Right lobe of liver (tissue), 6 donors: ENCODE results near the gene SAA1. TPM values are rescaled to one million over a fixed set of nuclear protein-coding genes. Genes with fewer than 3 reads are reported as not detected.
A peak's percentile ranks its signal among the peaks of the same experiment; 100 is the strongest.

Experiments
- ATAC-seq, 4 donors: fragments of 200-7000 bp; cut with Tn5 transposase; one replicate each; pipeline ENCODE4 v1.9.1; 2020; ENCODE audit warnings: mild to moderate bottlenecking in 4 of 4, moderate library complexity in 4 of 4
- DNase-seq, 3 donors: peaks; one replicate each; pipeline ENCODE4 v3.0.0-alpha.2; 2020
- H3K27ac ChIP-seq, 3 donors: fragments of 200-600 bp; one replicate each; pipeline ENCODE4 v1.8.0; 2022
- H3K27me3 ChIP-seq, 2 donors: fragments of 200-600 bp; one replicate each; pipeline ENCODE4 v1.8.0; 2022
- H3K36me3 ChIP-seq, 4 donors: fragments of 200-600 bp; sonication (generic) in 1 of 4; one replicate each; pipeline versions ENCODE4 v1.5.1 to v1.8.0; 2017 to 2022; ENCODE audit warnings: control low read depth in 1 of 4
- H3K4me1 ChIP-seq, 4 donors: fragments of 200-600 bp; sonication (generic) in 1 of 4; one replicate each; pipeline versions ENCODE4 v1.5.1 to v1.8.0; 2017 to 2022; ENCODE audit warnings: control low read depth in 1 of 4
- H3K4me3 ChIP-seq, 3 donors: fragments of 200-600 bp; one replicate each; pipeline ENCODE4 v1.8.0; 2022
- H3K9me3 ChIP-seq, 4 donors: fragments of 200-600 bp; sonication (generic) in 1 of 4; one replicate each; pipeline versions ENCODE4 v1.5.1 to v1.8.0; 2017 to 2022; ENCODE audit warnings: control low read depth in 1 of 4
- POLR2A ChIP-seq: fragments of 450-650 bp; IDR thresholded peaks from one replicate; pipeline ENCODE4 v1.6.1; 2017; ENCODE audit warnings: antibody characterized with exemption, mild to moderate bottlenecking
- WGBS: methylation state at CpG from one replicate; pipeline ENCODE4 v1.1.6; 2018; ENCODE audit warnings: low coverage, low lambda C conversion rate; ENCODE audit not compliant: insufficient coverage; ENCODE audit errors: missing lambda C conversion rate; 5-methylcytosine and 5-hydroxymethylcytosine counted together
- intact Hi-C, 2 donors: fragments of 100-400 bp; cut with DNase I; formaldehyde crosslinking; loops; one replicate each; pipeline versions ENCODE4 v1.11.2 to v1.14.1; 2022
- total RNA-seq, 6 experiments: library from RNA; depleted of rRNA in 2 of 6; stranded (reverse); fragments of >200 nt in 2 of 6; fragmentation: NEBNext Ultra II Directional in 3 of 6; extraction: Animal tissue kit (Norgen Biotek cat#: 25700) in 3 of 6; gene quantifications; one replicate each; pipeline versions ENCODE4 v1.1.0 to v1.2.4, GENCODE V29; 2016 to 2023
- TF ChIP-seq, protein P1 (sequence below), 4 donors: fragments of 200-600 bp in 3 of 4; fragments of 450-650 bp in 1 of 4; IDR thresholded peaks; one replicate each; pipeline versions ENCODE4 v1.5.1 to v1.8.0; 2016 to 2022; ENCODE audit warnings: antibody characterized with exemption in 4 of 4, mild to moderate bottlenecking in 2 of 4
- donor health status: DM: no; HTN: yes; CAD: no.
- donor health status: DM: no; HTN: no; CAD: no.
- donor health status: DM: no; HTN: no; CAD: no.
- donor health status: DM: no; HTN: yes; CAD: no.
- donor health status: DM: no; HTN: yes; CAD: no.

The SAA1 gene
- total RNA-seq, 6 experiments from 2014 or later, result 7,699 to 33,192 (median 12,593) TPM

DNA sequence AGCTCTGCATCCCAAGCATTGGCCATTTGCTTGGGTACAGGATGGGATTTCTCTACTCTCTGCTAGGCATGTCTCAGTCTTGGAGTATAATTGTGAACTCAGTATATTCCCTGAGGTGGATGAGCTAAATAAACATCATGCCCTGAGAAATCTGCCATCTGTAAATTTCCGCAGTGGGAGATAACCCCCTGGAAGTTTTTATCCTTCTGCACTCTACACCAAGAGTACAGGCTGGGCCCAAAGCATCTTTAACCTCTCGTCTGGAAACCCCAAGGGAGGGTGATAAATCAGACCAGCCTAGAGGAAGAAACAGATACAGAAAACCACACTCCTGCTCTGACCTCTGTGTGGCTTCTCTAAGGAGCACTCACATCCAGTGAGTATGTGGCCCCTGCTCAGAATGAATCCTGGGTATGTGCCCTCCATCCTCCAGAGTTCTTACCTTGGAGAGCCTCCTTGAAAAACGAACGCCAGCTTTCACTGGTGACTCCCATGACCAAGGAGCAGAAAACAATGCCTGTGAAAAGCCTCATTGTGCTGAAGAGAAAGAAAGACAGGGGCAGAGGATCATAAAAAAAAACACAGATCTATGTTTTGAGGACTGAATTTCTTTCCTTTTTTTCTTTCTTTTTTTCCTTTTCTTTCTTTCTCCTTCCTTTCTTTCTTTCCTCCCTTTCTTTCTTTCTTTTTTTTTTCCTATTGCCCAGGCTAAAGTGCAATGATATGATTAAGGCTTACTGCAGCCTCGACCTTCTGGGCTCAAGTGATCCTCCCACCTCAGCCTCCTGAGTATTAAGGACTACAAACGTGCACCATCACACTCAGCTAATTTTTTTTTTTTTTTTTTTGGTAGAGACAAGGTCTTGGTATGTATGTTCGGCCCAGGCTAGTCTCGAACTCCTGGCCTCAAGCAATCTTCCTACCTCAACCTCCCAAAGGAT, 30.4 kb upstream of the SAA1 start:
- Histone ChIP-seq H3K4me3 (peak overlapping the region; percentile 22 to 74 (median 63)), H3K4me1 (peaks cover 0 to 68% (median 15%) of the 10 kb centered on the region in 4 donors), H3K27ac (peak overlapping the region; percentile 17 to 75 (median 75)), H3K9me3 (no peaks in the 10 kb centered on the region), H3K36me3 (no peaks in the 10 kb centered on the region), H3K27me3 (no peaks in the 10 kb centered on the region)
- TF ChIP-seq POLR2A, result no peak
- TF ChIP-seq, protein P1, sequence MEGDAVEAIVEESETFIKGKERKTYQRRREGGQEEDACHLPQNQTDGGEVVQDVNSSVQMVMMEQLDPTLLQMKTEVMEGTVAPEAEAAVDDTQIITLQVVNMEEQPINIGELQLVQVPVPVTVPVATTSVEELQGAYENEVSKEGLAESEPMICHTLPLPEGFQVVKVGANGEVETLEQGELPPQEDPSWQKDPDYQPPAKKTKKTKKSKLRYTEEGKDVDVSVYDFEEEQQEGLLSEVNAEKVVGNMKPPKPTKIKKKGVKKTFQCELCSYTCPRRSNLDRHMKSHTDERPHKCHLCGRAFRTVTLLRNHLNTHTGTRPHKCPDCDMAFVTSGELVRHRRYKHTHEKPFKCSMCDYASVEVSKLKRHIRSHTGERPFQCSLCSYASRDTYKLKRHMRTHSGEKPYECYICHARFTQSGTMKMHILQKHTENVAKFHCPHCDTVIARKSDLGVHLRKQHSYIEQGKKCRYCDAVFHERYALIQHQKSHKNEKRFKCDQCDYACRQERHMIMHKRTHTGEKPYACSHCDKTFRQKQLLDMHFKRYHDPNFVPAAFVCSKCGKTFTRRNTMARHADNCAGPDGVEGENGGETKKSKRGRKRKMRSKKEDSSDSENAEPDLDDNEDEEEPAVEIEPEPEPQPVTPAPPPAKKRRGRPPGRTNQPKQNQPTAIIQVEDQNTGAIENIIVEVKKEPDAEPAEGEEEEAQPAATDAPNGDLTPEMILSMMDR (IDR thresholded peaks at IDR 0.05), result no peak
- DNase-seq (no peak), ATAC-seq (peak; percentile 1 to 17 (median 8))
- intact Hi-C loops, result no loop called here
- 22% methylated on average over 8 of the region's 8 CpGs for WGBS

DNA sequence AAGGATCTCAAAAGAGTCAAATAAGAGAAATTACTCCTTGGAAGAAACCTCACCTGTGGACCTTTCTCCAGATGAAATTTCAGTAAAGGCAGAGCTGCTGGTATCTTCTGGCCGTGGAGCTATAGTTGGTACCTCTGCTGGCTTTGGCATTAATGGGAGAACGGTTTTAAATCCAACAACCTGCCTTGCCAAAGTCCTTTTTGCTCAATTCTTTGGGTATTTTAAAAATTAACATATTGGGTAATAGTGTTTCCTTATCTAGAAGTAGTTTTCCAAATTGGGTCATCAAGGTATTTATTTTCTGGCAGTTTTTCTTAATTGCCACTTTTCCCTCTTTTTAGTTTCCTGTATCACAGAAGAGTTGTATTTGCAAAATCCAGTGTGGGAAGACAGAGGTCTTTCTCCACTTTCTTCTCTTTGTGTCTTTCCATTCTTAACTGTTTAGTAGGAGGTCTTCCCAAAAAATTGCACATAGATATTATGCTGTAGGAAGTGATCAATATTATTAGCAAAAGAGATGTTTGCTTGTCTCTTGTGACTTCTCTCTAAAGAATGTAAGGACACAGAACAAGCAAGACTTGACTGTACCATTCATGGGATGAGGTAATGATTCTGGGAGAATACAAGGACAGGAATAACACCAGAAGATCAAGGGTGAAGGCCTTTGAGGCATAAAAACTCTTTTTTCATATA, 29.3 kb upstream of the SAA1 start, which contains the start of gene SAA4:
Gene SAA4, minus strand, starts transcription at position 139 of the 693 bp plus-strand sequence. CDS start 876 bp downstream, outside the sequence.
- peak within 1 kb of the TSS; percentile 17 to 75 (median 75) for H3K27ac ChIP-seq
- no peak for DNase-seq
- H3K4me1 ChIP-seq, result peaks cover 0 to 65% (median 15%) of the 10 kb centered on the region in 4 donors
- H3K27me3 ChIP-seq, result no peaks in the 10 kb centered on the region
- peak; percentile 41 to 74 (median 66) for ATAC-seq
- peak within 1 kb of the TSS; percentile 22 to 74 (median 63) for H3K4me3 ChIP-seq
- intact Hi-C loops, result no loop called here
- H3K36me3 ChIP-seq, result no peaks in the 10 kb centered on the region
- H3K9me3 ChIP-seq, result no peaks in the 10 kb centered on the region
- WGBS, result 19% methylated on average over 2 of the region's 2 CpGs
- TF ChIP-seq POLR2A, result peak; percentile 92
- TF ChIP-seq, protein P1 (IDR thresholded peaks at IDR 0.05), result no peak

DNA sequence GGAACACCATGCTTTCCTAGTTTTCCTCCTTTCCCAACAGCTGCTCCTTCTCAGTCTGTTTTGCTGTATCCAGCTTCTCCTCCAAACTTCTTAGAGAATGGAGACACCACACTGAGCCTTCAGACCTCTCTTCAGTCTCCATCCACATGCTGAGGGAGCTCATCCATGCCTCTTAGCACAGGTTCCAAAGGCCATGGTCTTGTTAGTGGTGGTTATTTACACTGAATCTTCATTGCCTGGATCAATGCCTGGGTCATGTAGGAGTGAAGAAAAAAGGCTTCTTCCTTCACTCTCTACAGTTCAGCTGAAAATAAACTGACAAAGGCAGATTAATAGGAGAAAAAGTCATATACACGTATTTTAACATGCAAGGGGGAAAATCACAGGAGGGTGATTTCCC, 26.4 kb upstream of the SAA1 start:
- no peak overlapping the region for H3K4me3 ChIP-seq
- intact Hi-C loops, result no loop called here
- peak overlapping the region in 1 of 3 donors; percentile 46 for H3K27ac ChIP-seq
- peaks cover 0 to 40% (median 15%) of the 10 kb centered on the region in 4 donors for H3K4me1 ChIP-seq
- WGBS, result 33% methylated on average over 1 of the region's 1 CpG
- no peaks in the 10 kb centered on the region for H3K36me3 ChIP-seq
- TF ChIP-seq POLR2A, result no peak
- TF ChIP-seq, protein P1 (IDR thresholded peaks at IDR 0.05), result no peak
- H3K9me3 ChIP-seq, result no peaks in the 10 kb centered on the region
- no peaks in the 10 kb centered on the region for H3K27me3 ChIP-seq
- ATAC-seq, result peak in 3 of 4 donors; percentile 6 to 67 (median 62)
- DNase-seq, result no peak

DNA sequence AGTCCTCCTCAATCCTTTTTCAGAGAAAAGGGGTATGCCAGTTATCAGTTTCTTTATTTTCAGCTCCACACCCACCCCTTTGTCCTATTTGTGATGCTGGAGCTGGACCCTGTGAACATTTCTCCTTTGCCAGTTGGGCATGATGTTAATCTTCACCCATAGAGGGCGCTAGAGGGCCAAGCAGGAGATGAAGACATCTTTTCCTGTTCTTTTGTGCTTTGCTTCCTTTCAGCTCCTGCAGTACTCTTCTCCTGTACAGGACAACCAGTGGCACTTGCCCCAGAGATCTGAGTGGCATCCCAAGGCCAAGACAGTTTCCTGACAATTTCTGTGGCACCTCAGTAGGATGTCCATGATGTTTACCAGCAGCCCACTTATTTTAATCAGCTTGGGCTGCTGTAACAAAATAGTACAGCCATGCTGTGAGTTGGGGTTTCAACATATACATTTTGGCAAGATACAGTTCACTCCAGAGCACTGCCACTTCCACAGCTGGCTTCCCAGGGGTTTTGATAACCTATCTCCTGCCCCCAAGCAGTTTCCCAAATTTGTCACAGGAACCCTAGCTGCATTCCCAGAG, 22.2 kb upstream of the SAA1 start:
- Histone ChIP-seq H3K27me3 (no peaks in the 10 kb centered on the region), H3K36me3 (no peaks in the 10 kb centered on the region), H3K4me3 (no peak overlapping the region), H3K9me3 (no peaks in the 10 kb centered on the region), H3K27ac (no peak overlapping the region), H3K4me1 (peaks cover 0 to 25% (median 8%) of the 10 kb centered on the region in 4 donors)
- WGBS, result 0% methylated on average over 1 of the region's 1 CpG
- DNase-seq (no peak), ATAC-seq (peak; percentile 2 to 66 (median 42))
- TF ChIP-seq, protein P1 (IDR thresholded peaks at IDR 0.05), result peak; percentile 82 to 91 (median 86)
- peak; percentile 32 for TF ChIP-seq POLR2A
- intact Hi-C loops, result no loop called here
